ENCODE results near the gene ARHGEF12.

Gene ARHGEF12

GRCh38 chr11:120344302-120345004 lies 8.2 kb downstream of the ARHGEF12 start:
- no peak for DNase-seq

GRCh38 chr11:120346233-120346632 lies 10.0 kb downstream of the ARHGEF12 start:
- DNase-seq, result peak in 1 of 2 experiments; percentile 34

- no peak for DNase-seq
Measured at GRCh38 chr11:120350637-120351036, 14.4 kb downstream of the ARHGEF12 start.

- DNase-seq, result no peak
Measured at GRCh38 chr11:120352405-120352804, 16.2 kb downstream of the ARHGEF12 start.

GRCh38 chr11:120354068-120354467 lies 17.9 kb downstream of the ARHGEF12 start:
- DNase-seq, result no peak

GRCh38 chr11:120354779-120355178 lies 18.6 kb downstream of the ARHGEF12 start:
- no peak for DNase-seq

GRCh38 chr11:120357620-120358019 lies 21.4 kb downstream of the ARHGEF12 start:
- DNase-seq, result no peak

- no peak for DNase-seq
Measured at GRCh38 chr11:120358729-120359128, 22.5 kb downstream of the ARHGEF12 start.

GRCh38 chr11:120363436-120363835 lies 27.2 kb downstream of the ARHGEF12 start:
- no peak for DNase-seq

- DNase-seq, result peak in 1 of 2 experiments; percentile 13
Measured at GRCh38 chr11:120365512-120365911, 29.3 kb downstream of the ARHGEF12 start.

GRCh38 chr11:120372296-120372695 lies 36.1 kb downstream of the ARHGEF12 start:
- no peak for DNase-seq

- no peak for DNase-seq
Measured at GRCh38 chr11:120375076-120375475, 38.9 kb downstream of the ARHGEF12 start.

- no peak for DNase-seq
Measured at GRCh38 chr11:120376547-120377182, 40.5 kb downstream of the ARHGEF12 start.

GRCh38 chr11:120378474-120378873 lies 42.3 kb downstream of the ARHGEF12 start:
- no peak for DNase-seq

GRCh38 chr11:120381401-120381800 lies 45.2 kb downstream of the ARHGEF12 start:
- no peak for DNase-seq

- no peak for DNase-seq
Measured at GRCh38 chr11:120383518-120384155, 47.4 kb downstream of the ARHGEF12 start.

GRCh38 chr11:120384476-120384875 lies 48.3 kb downstream of the ARHGEF12 start:
- DNase-seq, result no peak

- no peak for DNase-seq
Measured at GRCh38 chr11:120385110-120385509, 48.9 kb downstream of the ARHGEF12 start.

GRCh38 chr11:120385655-120386054 lies 49.4 kb downstream of the ARHGEF12 start:
- no peak for DNase-seq

- DNase-seq, result no peak
Measured at GRCh38 chr11:120386318-120386717, 50.1 kb downstream of the ARHGEF12 start.

- DNase-seq, result no peak
Measured at GRCh38 chr11:120386774-120387371, 50.7 kb downstream of the ARHGEF12 start.

GRCh38 chr11:120388261-120388660 lies 52.0 kb downstream of the ARHGEF12 start:
- DNase-seq, result no peak

GRCh38 chr11:120389693-120390584 lies 53.7 kb downstream of the ARHGEF12 start:
- no peak for DNase-seq
